Endothelial cell of umbilical vein (primary cell): ENCODE results near the gene C3orf80.

Experiments
- CTCF ChIP-seq, 2 donors: IDR thresholded peaks; 1 replicate in 1 of 2; 2 replicates in 1 of 2; pipeline ENCODE4 v1.5.1; 2011; ENCODE audit warnings: low read length in 2 of 2, mild to moderate bottlenecking in 2 of 2, moderate library complexity in 2 of 2, control low read depth in 1 of 2, inconsistent platforms in 1 of 2, low read depth in 1 of 2; ENCODE audit not compliant: insufficient read depth in 1 of 2; ENCODE audit errors: extremely low read depth in 1 of 2
- EZH2 ChIP-seq: IDR thresholded peaks from 2 replicates; pipeline ENCODE4 v1.6.1; 2012; ENCODE audit warnings: borderline replicate concordance, low read depth, mild to moderate bottlenecking, moderate library complexity, low read length, inconsistent platforms; ENCODE audit not compliant: severe bottlenecking

- TF ChIP-seq CTCF (IDR thresholded peaks at IDR 0.05; ENCODE audit: extremely low read depth in 1 of 2, insufficient read depth in 1 of 2, low read depth in 1 of 2, low read length in 2 of 2) (no peak), EZH2 (no peak)
Measured at GRCh38 chr3:160221019-160221418, 4.2 kb upstream of the C3orf80 start.
